ENCODE data around the gene UGT1A9.

Gene UGT1A9

GRCh38 chr2:233819884-233820773 lies 148.4 kb downstream of the UGT1A9 start:
- no peak for DNase-seq

- no peak for DNase-seq
Measured at GRCh38 chr2:233820774-233821105, 149.0 kb downstream of the UGT1A9 start.

GRCh38 chr2:233821196-233821595 lies 149.5 kb downstream of the UGT1A9 start:
- DNase-seq = no peak

GRCh38 chr2:233821709-233822100 lies 150.0 kb downstream of the UGT1A9 start:
- no peak for DNase-seq

GRCh38 chr2:233822101-233822771 lies 150.5 kb downstream of the UGT1A9 start:
- DNase-seq = no peak
